Glomerular visceral epithelial cell (primary cell): Measurements from ENCODE around the gene PRR7.
"Not testable (repeated sequence)": the region's sequence is repeated elsewhere in the genome, so short reads cannot be mapped to it uniquely, and the experiment has no call there.

Experiments used
- DNase-seq: peaks from one replicate; pipeline ENCODE4 v3.0.0-alpha.2; 2016; ENCODE audit errors: extremely low spot score

The PRR7 gene

GRCh38 chr5:177446200-177447065, at the start of gene PRR7:
Gene PRR7, plus strand, starts transcription at chr5:177446814. Its CDS starts 8,254 bp downstream, at chr5:177455068.
- peak; percentile 81 for DNase-seq

GRCh38 chr5:177397875-177398390, 48.7 kb upstream of the PRR7 start:
- no peak for DNase-seq

- DNase-seq = no peak
Observed at GRCh38 chr5:177399997-177400868, 46.4 kb upstream of the PRR7 start, which contains the start of gene PFN3. Gene PFN3, minus strand, starts transcription at chr5:177400661. Its CDS starts 85 bp downstream, at chr5:177400576.

GRCh38 chr5:177402271-177403043, 44.2 kb upstream of the PRR7 start:
- DNase-seq = peak; percentile 75

GRCh38 chr5:177403102-177403791, 43.4 kb upstream of the PRR7 start:
- peak; percentile 20 for DNase-seq

GRCh38 chr5:177403792-177404640, 42.6 kb upstream of the PRR7 start:
- peak; percentile 86 for DNase-seq

GRCh38 chr5:177404641-177405179, 41.9 kb upstream of the PRR7 start:
- DNase-seq = no peak

GRCh38 chr5:177405312-177405711, 41.3 kb upstream of the PRR7 start:
- no peak for DNase-seq

GRCh38 chr5:177405805-177406204, 40.8 kb upstream of the PRR7 start:
- DNase-seq = no peak

GRCh38 chr5:177409043-177409801, 37.4 kb upstream of the PRR7 start, which contains the start of gene F12:
Gene F12, minus strand, starts transcription at chr5:177409564. Its CDS starts 37 bp downstream, at chr5:177409527.
- DNase-seq = no peak

- DNase-seq = no peak
Observed at GRCh38 chr5:177410575-177410974, 36.0 kb upstream of the PRR7 start.

- DNase-seq = no peak
Observed at GRCh38 chr5:177412603-177413233, 33.9 kb upstream of the PRR7 start.

- DNase-seq = no peak
Observed at GRCh38 chr5:177414481-177414880, 32.1 kb upstream of the PRR7 start.

- DNase-seq = not testable (repeated sequence)
Observed at GRCh38 chr5:177417081-177417480, 29.5 kb upstream of the PRR7 start.

GRCh38 chr5:177419046-177419445, 27.6 kb upstream of the PRR7 start:
- peak; percentile 28 for DNase-seq

GRCh38 chr5:177420472-177420871, 26.1 kb upstream of the PRR7 start:
- DNase-seq = not testable (repeated sequence)

- no peak for DNase-seq
Observed at GRCh38 chr5:177421062-177421798, 25.4 kb upstream of the PRR7 start.

GRCh38 chr5:177423671-177424070, 22.9 kb upstream of the PRR7 start:
- no peak for DNase-seq
